K562 treated with DMSO at 1 percent for 24 hours (cell line): ENCODE data around the gene VMO1. TPM values are rescaled to one million over a fixed set of nuclear protein-coding genes. Genes with fewer than 3 reads are reported as not detected.

Experiments used
- total RNA-seq: library from RNA; unstranded; fragments of 300-600 nt; gene quantifications from 2 replicates; pipeline ENCODE4 v1.2.3, GENCODE V29; 2022; ENCODE audit warnings: low read depth; ENCODE audit not compliant: insufficient read depth

VMO1 gene
- total RNA-seq, result 1.9 TPM in 1 of 2 replicates, not detected in the other

GRCh38 chr17:4786106-4786511 lies at the start of gene VMO1:
VMO1 (minus strand) TSS chr17:4786364; CDS start chr17:4786352, 12 bp downstream.

GRCh38 chr17:4833178-4833940 lies 47.2 kb upstream of the VMO1 start, which contains the start of gene MINK1:
MINK1 (plus strand) TSS chr17:4833340; CDS start chr17:4833584, 244 bp downstream.

GRCh38 chr17:4806777-4807604 lies 20.8 kb upstream of the VMO1 start, which contains the start of gene PLD2:
PLD2 (plus strand) TSS chr17:4807152; CDS start chr17:4807773, 621 bp downstream.

GRCh38 chr17:4802228-4802627 lies 16.1 kb upstream of the VMO1 start, which contains the start of gene C17orf114:
C17orf114 (minus strand) TSS chr17:4802328.

GRCh38 chr17:4788807-4789700 lies 2.9 kb upstream of the VMO1 start, which contains the start of gene GLTPD2:
GLTPD2 (plus strand) TSS chr17:4788964; CDS start chr17:4789012, 48 bp downstream.

GRCh38 chr17:4771519-4772234 lies 14.5 kb downstream of the VMO1 start, which contains the start of gene TM4SF5:
TM4SF5 (plus strand) TSS chr17:4771886; CDS start chr17:4771923, 37 bp downstream.

GRCh38 chr17:4739122-4740024 lies 46.8 kb downstream of the VMO1 start, which contains the start of the genes CXCL16 and ZMYND15:
CXCL16 (minus strand) TSS chr17:4739928; CDS start chr17:4739339, 589 bp downstream.
ZMYND15 (plus strand) TSS chr17:4739833; CDS start chr17:4740549, 716 bp downstream.

Other genes with a start within 250 kb of the VMO1 start
- 17.8 and 18.5 TPM in 2 replicates for gene MYBBP1A, start 231.0 kb downstream of the VMO1 start, total RNA-seq
- not detected in 2 replicates for gene GGT6, start 225.8 kb downstream of the VMO1 start, total RNA-seq
- gene SMTNL2, start 201.8 kb downstream of the VMO1 start, total RNA-seq, result not detected in 2 replicates
- not detected in 2 replicates for gene ALOX15, start 144.7 kb downstream of the VMO1 start, total RNA-seq
- 52.3 and 54.2 TPM in 2 replicates for gene PELP1, start 82.2 kb downstream of the VMO1 start, total RNA-seq
- 26.7 and 34.6 TPM in 2 replicates for gene ARRB2, start 75.7 kb downstream of the VMO1 start, total RNA-seq
- gene MED11, start 54.9 kb downstream of the VMO1 start, total RNA-seq, result 10.4 and 13.5 TPM in 2 replicates
- not detected in 2 replicates for gene ZMYND15, start 46.5 kb downstream of the VMO1 start, total RNA-seq
- 1.6 and 2.9 TPM in 2 replicates for gene CXCL16, start 46.4 kb downstream of the VMO1 start, total RNA-seq
- not detected in 2 replicates for gene TM4SF5, start 14.5 kb downstream of the VMO1 start, total RNA-seq
- 1.3 TPM in 1 of 2 replicates, not detected in the other for gene GLTPD2, start 2.6 kb upstream of the VMO1 start, total RNA-seq
- gene PSMB6, start 9.8 kb upstream of the VMO1 start, total RNA-seq, result 162 and 175 TPM in 2 replicates
- 8.9 and 9.0 TPM in 2 replicates for gene PLD2, start 20.8 kb upstream of the VMO1 start, total RNA-seq
- 30.9 and 35.6 TPM in 2 replicates for gene MINK1, start 47.0 kb upstream of the VMO1 start, total RNA-seq
- 0.17 and 0.43 TPM in 2 replicates for gene C17orf107, start 113.2 kb upstream of the VMO1 start, total RNA-seq
- gene CHRNE, start 116.7 kb upstream of the VMO1 start, total RNA-seq, result 0.15 TPM in 1 of 2 replicates, not detected in the other
- gene GP1BA, start 145.9 kb upstream of the VMO1 start, total RNA-seq, result 0.86 and 1.1 TPM in 2 replicates
- 84.5 and 100 TPM in 2 replicates for gene SLC25A11, start 153.7 kb upstream of the VMO1 start, total RNA-seq
- 46.4 and 53.2 TPM in 2 replicates for gene RNF167, start 153.9 kb upstream of the VMO1 start, total RNA-seq
- 624 and 626 TPM in 2 replicates for gene PFN1, start 162.2 kb upstream of the VMO1 start, total RNA-seq
- 9.5 and 10.7 TPM in 2 replicates for gene ENO3, start 164.8 kb upstream of the VMO1 start, total RNA-seq
- 41.3 and 42.4 TPM in 2 replicates for gene SPAG7, start 181.5 kb upstream of the VMO1 start, total RNA-seq
- 23.3 and 26.0 TPM in 2 replicates for gene CAMTA2, start 201.3 kb upstream of the VMO1 start, total RNA-seq
- gene INCA1, start 211.2 kb upstream of the VMO1 start, total RNA-seq, result 0.35 TPM in 1 of 2 replicates, not detected in the other
- gene KIF1C, start 211.6 kb upstream of the VMO1 start, total RNA-seq, result 15.5 and 16.9 TPM in 2 replicates
- not detected in 2 replicates for gene SLC52A1, start 249.1 kb upstream of the VMO1 start, total RNA-seq